NOMO-1 treated with DMSO at 0.1 percent for 48 hours (cell line): Measurements from ENCODE around the gene GNB5.

Experiments used
- DNase-seq: peaks from one replicate; lab custom pipeline; 2025; ENCODE audit not compliant: unreplicated experiment; lab: John Stamatoyannopoulos, UW

Gene GNB5

DNA sequence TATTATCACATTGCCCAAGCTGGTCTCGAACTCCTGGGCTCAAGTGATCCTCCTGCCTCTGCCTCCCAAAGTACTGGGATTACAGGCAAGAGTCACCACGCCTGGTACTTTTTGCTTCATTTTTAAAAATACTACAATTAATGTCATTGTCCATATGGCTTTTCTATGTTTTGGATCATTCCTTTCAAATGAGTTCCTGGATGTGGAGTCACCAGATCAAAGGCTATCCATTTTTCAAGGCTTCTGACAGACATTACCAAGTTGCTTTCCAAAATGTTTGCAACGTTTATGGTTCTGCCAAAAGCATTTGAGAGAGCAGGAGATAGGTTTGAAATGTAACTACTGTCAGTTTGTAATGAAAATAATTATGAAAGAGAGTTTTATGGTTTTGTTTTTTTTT lies 44.4 kb downstream of the GNB5 start:
- DNase-seq = no peak

DNA sequence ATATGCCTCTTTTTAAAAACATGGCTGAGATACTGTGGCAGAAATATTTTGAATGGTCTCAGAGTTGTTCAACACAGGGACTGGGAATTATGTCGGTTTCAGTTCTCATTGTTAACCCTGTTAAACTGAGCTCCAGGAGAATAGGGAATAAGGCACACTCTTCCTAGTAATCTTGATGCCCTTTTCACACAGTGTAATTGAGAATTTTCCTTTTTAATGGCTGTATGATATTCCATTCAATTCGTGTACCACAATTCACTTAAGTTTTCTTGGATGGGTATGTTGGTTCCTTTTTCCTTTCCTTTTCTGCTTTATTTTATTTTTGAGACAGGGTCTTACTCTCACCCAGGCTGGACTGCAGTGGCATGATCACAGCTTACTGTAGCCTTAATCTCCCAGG lies 44.9 kb downstream of the GNB5 start:
- DNase-seq = no peak

DNA sequence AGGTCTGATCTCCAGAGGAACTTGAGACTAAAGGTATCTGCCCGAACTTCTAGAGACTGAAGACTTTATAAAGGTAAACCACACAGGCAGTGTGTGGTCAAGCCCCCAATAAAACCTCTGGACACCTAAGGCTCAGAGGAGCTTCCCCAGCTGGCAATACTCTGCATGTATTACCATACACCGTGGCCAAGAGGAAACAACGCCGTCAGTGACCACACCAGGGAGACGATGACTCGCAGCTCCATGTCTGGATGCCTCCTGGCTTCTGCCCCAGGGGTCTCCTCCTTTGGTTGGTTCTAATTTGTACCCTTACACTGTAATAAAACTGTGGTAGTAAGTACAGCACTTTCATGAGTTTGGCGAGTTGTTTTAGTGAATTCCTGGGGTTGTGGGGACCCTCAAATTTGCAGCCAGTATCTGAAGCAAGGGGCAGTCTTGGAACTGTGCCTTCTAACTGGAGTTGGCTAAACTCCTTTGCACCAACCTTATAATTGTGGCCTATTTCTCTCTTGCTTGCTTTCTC lies 46.5 kb downstream of the GNB5 start:
- DNase-seq = no peak

DNA sequence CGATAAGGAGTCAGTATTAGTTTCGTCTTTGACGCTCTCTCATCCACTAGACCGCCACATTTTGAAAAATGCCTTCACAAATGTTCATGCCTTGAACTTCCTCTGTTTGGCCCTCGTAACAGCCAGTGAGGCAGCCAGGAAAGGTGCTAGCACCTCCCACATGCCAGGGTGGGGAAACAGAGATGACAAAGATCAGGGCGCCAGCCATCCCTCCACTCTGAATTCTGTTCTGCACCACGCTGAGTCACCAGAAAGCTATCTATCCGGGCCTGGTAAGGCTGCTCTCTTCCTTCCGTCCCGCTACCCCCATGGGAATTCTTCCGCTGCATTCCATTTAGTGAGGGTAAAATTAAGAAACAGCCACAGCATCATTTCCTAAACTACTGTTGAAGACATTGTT lies 47.3 kb downstream of the GNB5 start:
- DNase-seq = no peak

DNA sequence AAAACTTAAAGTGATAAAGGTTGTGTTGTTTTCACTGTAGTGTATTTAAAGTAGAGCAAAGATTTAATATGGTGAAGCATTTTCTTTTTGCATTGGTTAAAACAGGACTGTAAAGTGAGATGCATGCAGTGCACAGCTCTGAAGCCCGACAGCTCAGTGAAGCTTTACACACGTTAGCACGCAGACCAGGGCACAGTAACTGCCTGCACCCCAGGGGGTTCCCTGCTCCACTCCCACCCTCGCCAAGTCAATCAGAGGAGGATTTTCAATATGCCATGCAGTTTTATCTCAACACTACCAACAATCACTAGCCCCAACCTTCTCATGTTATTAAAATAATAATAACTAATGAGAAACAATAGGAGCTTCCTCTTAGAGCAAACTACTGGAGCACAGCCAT lies 50.5 kb downstream of the GNB5 start:
- DNase-seq = no peak

DNA sequence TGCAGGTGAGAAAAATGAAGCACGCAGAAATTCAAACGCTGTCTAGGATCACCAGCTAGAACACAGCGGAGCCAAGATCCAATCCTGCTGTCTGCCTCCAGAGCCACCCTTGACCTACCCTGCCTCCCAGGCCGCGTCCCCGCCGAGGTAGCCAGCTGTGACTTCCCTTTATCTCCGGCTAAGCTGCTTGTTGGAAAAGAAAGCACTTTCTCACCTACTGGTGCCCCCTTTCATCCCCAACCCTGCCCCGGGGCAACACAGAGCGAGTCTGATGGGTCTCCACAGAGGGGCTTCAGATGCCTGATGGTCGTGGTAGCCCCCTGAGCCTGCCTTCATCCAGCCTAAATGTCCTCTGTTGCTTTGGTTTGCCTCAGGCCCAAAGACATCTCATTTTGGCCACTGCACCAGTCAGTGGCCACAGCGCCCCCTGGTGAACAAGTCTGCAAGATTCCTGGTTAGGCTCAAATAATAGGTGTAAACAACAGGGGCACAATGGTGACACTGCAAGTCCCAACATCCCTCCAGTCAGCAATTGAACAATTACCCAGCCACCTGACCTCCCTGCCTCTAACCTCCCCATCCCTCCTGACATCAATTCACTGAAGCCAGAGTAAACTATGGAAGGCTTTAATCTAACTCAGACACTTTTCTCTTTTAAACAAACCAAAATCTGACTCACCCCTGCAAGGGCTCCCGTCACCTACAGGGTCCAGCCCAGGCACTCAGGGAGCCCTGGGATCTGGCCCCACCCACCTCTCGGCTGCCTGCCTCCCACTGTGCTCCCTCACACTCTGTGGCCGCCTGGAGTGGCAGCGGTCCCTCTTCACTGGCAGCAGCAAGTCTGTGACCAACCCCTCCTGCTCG lies 51.4 kb downstream of the GNB5 start:
- DNase-seq = peak; percentile 50

DNA sequence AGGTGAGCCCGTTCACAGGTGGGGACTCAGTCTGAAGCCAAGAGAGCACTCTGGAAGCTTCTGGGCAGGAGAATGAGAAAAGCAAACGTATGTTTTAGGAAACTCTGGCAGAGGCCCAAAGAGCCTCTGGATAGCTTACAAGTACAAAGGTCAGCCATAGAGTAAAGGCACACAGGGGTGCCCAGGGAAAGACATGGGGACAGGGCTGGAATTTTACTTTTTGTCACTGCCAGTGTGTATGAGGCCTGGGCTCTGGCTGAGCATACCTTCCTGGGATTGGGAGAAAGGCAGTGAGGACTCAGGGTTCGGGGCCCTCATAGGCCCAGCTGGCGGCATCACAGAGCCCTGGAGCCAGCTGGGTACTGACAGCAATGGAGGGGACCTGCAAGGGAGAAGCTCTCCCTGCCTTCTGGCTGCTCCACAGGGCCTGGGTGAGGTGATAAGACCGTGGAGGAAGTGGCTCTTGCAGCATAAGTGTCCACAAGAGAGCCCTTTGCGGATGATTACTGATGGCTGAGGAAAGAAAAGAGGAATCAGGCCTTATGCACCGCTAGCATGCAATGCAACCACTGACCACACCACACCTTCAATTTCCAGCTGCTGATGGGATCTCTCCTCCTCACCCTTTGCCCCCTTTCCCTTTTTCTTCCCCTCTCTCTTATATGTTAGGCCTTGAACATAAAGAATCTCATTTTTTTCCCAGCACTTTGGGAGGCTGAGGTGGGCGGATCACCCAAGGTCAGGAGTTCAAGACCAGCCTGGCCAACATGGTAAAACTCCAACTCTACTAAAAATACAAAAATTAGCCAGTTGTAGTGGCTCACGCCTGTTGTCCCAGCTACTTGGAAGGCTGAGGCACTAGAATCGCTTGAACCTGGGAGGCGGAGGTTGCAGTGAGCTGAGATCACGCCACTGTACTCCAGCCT lies 53.5 kb downstream of the GNB5 start:
- DNase-seq = peak; percentile 97

DNA sequence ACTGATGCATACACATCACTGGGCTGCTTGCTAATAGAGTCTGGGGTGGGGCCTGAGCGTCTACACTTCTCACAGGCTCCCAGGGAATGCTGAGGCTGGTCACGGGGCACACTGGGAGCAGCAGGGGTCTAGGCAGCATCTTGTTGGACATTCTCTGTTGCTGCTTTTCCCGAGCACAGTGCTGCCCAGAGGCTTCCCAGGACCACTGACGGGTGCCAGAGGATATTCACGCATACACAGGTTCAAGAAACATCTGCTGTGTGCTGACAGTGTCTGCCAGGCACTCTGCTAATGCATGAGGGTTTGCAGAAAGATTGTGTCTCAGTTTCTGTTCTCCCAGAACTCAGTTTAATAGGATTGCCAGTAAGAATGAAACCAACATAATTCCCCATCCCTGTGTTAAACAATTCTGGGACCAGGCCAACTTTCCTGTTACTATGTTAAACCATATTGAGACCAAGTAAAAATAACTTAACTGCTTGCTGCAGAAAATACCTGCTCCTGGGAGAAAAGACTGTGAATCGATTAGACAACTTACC lies 54.7 kb downstream of the GNB5 start:
- DNase-seq = no peak

DNA sequence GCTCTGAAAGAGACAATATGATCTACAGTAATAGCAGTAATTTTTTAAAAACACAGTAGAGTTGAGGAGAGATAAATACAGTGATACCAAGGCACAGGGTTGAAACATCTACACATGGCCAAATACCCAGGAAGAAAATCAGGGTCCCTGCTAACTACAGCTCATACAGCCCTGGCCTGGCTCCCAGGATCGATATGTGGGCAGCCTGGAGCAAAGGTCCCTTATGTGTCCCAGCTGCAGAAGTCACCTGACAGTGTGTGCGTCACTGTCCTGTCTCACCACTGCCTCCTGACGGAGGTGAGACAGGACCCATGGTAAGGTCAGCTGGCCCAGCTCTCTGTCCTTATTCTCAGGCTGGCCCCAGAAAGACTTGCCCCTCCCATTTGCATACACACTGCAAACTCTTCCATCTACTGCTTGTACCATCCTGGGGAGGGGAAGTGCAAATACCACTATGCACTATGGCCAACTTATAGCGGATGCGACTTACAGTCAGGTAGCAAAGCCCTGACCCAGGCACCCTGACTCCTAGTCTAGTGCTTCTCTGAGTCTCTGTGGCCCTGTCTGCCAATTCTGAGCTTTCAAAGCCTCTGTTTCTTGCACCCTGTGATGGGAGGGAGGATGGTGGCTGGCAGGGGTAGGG lies 56.6 kb downstream of the GNB5 start:
- no peak for DNase-seq

DNA sequence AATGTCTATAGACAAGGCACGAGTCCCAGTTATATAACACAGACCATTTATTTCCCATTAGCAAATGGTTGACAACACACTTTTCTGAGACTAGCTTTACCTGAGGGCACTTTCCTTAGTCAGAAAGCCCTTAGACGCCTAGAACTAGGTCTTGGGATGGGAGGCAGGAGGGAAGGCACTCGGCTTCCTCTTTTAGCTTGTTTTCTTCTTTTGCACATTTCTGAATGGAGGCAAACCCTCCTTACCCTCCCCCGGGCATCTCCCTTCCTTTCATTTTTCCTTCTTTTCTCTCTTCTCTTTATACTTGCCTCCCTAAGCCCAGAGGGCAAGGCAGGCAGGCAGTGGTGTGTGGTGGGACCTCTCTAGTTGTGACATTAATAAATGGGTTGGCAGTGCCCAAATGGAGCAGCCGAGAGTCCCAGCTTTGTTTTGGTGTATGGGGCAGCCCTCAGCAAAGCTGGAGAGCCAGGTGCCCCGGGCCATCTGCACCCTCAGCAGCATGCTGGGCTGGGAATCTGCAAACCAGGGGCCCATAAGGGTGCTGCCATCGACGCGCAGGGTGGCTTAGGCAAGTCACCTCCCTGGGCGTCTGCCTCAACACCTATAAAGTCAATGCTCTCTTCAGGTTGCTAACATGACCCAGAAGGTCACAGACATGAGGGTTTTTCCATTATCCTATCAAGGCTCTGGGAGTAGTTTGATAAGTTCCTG lies 57.5 kb downstream of the GNB5 start:
- no peak for DNase-seq

DNA sequence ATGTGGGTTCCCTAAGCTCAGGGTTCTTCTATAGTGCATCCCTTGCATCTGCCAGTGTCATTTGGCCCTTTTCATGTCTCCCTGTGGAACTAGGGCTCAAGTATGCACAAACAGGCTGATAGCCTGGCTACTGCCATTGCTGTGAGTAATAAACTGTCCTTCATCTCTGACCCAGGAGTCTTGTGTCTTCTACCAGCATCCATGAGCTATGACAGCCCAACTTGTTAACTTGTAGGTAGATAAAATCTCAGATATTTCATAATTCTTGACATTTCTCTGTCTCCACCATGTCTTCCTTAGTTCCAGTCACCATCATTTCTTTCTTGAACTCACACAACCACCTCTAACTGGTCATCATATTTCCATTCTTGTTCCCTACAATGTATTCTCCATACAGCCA lies 59.1 kb downstream of the GNB5 start:
- no peak for DNase-seq

DNA sequence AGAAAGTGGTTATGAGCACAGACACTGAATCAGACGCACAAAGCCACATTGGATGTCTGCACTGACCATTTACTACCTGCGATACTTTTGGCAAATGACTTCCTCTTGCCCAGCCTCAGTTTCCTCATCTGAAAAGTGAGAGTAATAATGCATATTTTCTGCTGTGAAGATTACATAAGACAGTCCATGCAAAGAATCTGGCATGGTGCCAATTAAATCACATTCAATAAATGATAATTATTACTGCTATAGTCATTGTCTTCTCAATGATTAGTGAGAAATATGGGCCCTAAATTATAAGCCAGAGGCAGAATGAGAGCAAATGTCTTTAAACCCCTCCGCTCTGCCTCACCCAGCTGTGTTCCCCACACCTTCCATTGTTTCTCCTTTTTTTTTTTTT lies 62.6 kb downstream of the GNB5 start:
- no peak for DNase-seq

DNA sequence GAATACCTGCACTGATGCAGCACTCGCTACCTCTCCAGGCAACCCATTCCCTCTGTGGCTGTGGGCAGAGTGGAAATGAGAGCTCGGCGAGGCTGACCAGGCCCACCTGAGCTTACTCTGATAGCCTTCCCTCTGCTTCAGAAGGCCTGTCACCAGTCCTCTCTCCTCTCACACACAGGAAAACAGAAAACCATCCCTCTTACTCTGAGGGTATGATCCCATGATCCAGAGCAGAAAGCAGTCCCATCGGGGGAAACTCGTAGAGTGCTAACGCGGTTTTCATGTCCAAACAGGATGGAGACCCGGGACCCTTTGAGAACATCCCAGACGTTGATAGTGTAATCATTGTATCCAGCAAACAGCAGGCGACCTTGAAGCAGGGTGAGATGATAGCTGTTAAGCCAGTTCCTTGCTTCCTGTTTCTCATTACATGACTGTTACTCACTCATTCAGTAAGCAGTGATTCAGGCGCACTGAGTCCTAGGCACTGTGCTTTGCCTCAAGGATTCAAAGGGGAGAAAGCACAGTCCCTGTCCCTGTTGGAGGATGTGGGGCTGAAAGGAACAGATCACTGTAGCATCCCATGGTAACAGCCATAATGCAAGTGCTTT lies 66.8 kb downstream of the GNB5 start:
- DNase-seq = peak; percentile 14

DNA sequence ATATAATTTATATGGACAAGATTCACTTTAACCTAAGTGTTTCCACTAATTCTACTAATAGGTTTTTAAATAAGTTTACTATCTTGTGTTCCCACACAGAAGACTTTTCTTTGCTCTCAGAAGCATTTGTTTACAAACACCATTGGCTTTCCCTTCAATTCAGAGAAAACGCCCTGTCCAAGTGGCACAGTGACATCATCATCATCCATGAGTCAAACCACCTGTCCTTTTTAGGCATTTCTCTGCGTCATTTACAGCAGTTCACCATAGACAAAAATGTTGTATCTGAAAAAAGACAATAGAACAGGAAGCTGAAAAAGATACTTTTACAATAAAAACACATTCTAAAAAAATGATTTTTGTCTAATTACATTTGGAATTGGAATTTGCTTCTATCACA lies 69.3 kb downstream of the GNB5 start:
- DNase-seq = no peak

DNA sequence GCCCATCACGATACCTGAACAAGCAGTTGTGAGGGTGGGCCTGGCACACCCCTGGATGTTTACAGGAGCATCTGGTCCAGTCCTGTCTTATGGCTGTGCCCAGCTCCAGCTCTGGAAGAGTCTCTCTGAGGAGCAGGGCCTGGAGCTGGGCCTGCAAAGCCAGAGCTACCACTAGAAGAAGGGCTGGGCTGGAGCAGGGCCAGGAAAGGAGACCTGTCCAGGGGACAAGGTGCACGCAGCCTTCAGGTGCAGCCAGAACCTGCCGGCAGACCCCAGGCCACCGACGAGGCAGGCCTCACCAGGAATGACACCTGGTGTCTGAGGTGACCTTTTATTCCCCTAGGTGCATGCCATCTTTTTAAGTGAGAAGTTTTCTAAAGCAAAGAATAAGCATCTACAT lies 70.2 kb downstream of the GNB5 start:
- DNase-seq = no peak

DNA sequence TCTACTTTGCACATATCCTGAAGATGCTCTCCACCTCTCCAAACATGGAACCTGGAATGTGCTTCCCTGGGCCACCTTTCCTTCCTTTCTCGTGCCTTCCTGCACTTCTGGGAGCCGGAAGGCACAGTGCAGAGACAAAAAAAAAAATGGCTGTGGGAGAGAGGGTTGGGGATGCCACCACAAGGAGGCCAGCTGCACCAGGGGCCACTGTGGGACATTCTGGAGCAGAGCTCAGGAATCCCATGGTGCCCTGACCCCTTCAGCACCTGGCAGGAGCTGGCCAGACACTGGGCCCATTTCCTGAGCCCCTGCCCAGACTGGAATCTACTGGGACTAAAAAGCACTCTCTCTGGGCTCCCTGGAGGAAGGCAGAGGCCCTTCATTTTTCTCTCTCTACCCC lies 70.7 kb downstream of the GNB5 start:
- no peak for DNase-seq

DNA sequence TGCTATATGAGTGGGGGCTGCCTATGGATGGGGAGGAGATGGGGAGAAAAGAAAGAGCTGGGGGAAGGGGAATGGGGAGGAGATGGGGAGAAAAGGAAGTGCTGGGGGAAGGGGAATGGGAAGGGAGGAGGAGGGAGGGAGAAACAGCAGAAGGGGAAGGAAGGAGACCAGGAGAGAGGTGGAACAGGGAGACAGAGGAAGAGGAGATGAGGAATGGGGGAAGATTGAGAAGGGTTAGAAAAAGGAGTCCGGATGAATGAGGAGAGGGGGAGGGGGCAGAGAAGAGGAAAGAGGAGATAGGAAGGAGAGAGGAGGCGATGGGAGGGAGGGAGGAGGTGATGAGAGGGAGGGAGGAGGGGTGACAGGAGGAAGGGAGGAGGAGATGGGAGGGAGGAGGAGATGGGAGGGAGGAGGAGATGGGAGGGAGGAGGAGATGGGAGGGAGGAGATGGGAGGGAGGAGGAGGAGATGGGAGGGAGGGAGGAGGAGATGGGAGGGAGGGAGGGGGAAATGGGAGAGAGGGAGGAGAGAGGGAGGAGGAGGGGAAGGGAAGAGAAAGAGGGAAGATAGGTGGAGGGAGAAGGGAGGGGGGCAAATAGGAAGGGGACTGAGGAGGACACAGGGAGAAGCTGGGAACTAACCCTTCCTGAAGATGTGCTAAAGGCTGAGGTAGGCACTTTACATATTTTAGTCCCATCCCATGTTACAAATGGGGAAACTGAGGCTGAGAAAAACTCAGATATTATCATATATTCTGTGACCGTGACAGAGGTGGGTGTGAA lies 72.0 kb downstream of the GNB5 start:
- no peak for DNase-seq

DNA sequence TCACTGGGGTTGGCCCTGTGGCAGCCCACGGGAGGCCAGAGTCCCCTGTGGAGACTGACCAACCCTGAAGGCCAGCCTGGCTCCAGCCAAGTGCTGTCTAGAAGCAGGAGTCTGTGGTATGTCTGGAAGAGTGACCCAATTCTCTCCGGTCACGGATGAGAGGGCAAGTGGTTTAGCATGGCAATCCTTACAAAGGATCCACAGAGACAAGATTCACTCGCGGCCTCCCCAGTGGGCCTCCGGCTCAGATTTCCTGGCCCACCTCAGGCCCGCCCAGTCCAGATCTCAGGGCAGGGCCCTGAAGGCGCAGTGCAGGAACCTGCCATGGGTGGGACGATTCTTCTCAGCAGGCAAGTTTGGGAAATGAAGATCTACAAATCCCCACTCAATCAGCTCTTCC lies 73.6 kb downstream of the GNB5 start:
- DNase-seq = no peak
